ENCODE results near the gene PRSS22. TPM values are rescaled to one million over a fixed set of nuclear protein-coding genes. Genes with fewer than 3 reads are reported as not detected.

PRSS22 gene
- total RNA-seq, 2 donors from 2014 or later = not detected

DNA sequence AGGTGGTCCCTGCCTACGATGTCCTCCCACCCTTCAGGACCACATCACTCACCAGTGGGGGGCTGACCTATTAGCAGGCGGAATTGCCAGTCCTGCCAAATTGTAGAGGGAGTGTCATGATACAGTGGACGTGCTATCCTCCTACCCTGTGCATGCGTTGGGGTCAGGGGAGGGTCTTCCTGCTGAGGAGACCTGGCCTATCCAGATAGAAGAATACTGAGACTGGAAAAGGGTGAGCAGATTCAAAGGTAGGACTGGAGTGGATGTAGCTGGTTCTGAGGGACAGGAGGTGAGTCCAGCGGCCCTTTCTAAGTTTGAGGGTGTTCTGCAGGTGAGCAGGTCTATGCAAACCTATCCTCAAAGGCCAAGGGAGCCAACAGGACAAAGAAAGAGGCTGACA, 51.7 kb downstream of the PRSS22 start:
- H3K27me3 ChIP-seq = no peaks in the 10 kb centered on the region
- peaks cover 0 to 18% of the 10 kb centered on the region in 2 donors for H3K9me3 ChIP-seq
- H3K4me3 ChIP-seq = no peak overlapping the region
- no peak overlapping the region for H3K27ac ChIP-seq
- TF ChIP-seq, protein P1, sequence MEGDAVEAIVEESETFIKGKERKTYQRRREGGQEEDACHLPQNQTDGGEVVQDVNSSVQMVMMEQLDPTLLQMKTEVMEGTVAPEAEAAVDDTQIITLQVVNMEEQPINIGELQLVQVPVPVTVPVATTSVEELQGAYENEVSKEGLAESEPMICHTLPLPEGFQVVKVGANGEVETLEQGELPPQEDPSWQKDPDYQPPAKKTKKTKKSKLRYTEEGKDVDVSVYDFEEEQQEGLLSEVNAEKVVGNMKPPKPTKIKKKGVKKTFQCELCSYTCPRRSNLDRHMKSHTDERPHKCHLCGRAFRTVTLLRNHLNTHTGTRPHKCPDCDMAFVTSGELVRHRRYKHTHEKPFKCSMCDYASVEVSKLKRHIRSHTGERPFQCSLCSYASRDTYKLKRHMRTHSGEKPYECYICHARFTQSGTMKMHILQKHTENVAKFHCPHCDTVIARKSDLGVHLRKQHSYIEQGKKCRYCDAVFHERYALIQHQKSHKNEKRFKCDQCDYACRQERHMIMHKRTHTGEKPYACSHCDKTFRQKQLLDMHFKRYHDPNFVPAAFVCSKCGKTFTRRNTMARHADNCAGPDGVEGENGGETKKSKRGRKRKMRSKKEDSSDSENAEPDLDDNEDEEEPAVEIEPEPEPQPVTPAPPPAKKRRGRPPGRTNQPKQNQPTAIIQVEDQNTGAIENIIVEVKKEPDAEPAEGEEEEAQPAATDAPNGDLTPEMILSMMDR (IDR thresholded peaks at IDR 0.05) = no peak
- H3K4me1 ChIP-seq = no peaks in the 10 kb centered on the region
- no peaks in the 10 kb centered on the region for H3K36me3 ChIP-seq
- no peak for DNase-seq (ENCODE audit: low spot score)

DNA sequence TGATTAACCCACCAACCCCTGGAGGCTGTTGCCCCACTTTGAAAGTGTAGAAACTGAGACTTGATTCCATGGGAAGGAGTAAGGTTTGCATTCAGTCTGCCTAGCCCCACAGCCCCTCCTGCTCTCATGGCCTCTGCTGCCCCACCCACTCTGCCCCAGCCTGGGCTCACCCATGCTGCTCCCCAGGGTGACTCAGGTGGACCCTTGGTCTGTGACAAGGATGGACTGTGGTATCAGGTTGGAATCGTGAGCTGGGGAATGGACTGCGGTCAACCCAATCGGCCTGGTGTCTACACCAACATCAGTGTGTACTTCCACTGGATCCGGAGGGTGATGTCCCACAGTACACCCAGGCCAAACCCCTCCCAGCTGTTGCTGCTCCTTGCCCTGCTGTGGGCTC, 53.2 kb downstream of the PRSS22 start:
- no peak for DNase-seq (ENCODE audit: low spot score)
- TF ChIP-seq, protein P1 (IDR thresholded peaks at IDR 0.05) = no peak
- peaks cover 0 to 18% of the 10 kb centered on the region in 2 donors for H3K9me3 ChIP-seq

DNA sequence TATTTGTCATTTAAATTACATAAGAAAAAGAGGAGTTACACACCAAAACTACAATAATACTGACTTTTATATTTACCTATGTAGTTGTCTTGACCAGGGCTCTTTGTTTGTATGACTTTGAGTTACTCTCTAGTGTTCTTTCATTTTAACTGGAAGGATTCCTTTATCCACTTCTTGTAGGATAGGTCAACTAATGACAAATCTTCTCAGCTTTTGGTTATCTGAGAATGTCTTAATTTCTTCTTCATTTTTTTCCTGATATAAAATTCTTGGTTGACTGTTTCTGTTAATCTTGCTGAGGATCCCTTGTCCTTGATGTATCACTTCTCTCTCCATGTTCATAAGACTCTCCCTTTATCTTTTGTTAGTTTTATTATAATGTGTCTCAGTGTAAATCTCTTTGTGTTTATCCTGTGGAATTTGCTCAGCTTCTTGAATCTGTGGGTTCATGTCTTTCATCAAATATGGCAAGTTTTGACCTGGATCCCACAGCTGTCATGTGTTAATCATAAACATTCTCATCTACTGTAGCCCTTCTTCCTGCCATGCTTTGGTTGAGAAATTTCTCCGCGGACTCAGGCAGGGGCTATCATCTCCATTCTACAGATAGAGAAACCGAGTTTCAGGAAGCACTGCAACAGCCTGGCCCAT, 54.3 kb downstream of the PRSS22 start:
- no peak for DNase-seq (ENCODE audit: low spot score)
- Histone ChIP-seq H3K36me3 (no peaks in the 10 kb centered on the region), H3K4me3 (no peak overlapping the region), H3K4me1 (no peaks in the 10 kb centered on the region), H3K9me3 (peaks cover 0 to 18% of the 10 kb centered on the region in 2 donors), H3K27me3 (no peaks in the 10 kb centered on the region), H3K27ac (no peak overlapping the region)
- TF ChIP-seq, protein P1 (IDR thresholded peaks at IDR 0.05) = no peak

More for the DNA sequence above, 53.2 kb downstream of the PRSS22 start:
- Histone ChIP-seq H3K4me1 (no peaks in the 10 kb centered on the region), H3K27ac (no peak overlapping the region), H3K27me3 (no peaks in the 10 kb centered on the region), H3K4me3 (no peak overlapping the region), H3K36me3 (no peaks in the 10 kb centered on the region)

Other genes with a start within 250 kb of the PRSS22 start
- gene KCTD5, start 175.6 kb downstream of the PRSS22 start, total RNA-seq = 10 to 100 TPM; 12.5 to 15.6 TPM
- gene PRSS27, start 137.9 kb downstream of the PRSS22 start, total RNA-seq = under 1 TPM in 1 of 2 donors, not detected in 1; 0.51 TPM
- 100 to 1,000 TPM; 118 to 174 TPM for gene SRRM2, start 105.5 kb downstream of the PRSS22 start, total RNA-seq
- 100 to 1,000 TPM; 408 to 856 TPM for gene ELOB, start 80.9 kb downstream of the PRSS22 start, total RNA-seq
- not detected for gene PRSS33, start 70.6 kb downstream of the PRSS22 start, total RNA-seq
- not detected for gene PRSS41, start 59.7 kb downstream of the PRSS22 start, total RNA-seq
- gene PRSS21, start 40.9 kb downstream of the PRSS22 start, total RNA-seq = not detected
- under 1 TPM in 1 of 2 donors, not detected in 1; 0.79 TPM for gene ZG16B, start 27.9 kb downstream of the PRSS22 start, total RNA-seq
- gene FLYWCH2, start 25.0 kb upstream of the PRSS22 start, total RNA-seq = 10 to 100 TPM; 48.2 to 57.9 TPM
- gene FLYWCH1, start 53.8 kb upstream of the PRSS22 start, total RNA-seq = 10 to 100 TPM; 31.5 to 37.8 TPM
- gene KREMEN2, start 106.1 kb upstream of the PRSS22 start, total RNA-seq = not detected
- 1 to 10 TPM; 4.7 to 5.9 TPM for gene PAQR4, start 111.2 kb upstream of the PRSS22 start, total RNA-seq
- under 1 TPM; 0.52 to 0.98 TPM for gene PKMYT1, start 122.3 kb upstream of the PRSS22 start, total RNA-seq
- under 1 TPM in 1 of 2 donors, not detected in 1; 0.39 TPM for gene CLDN9, start 154.8 kb upstream of the PRSS22 start, total RNA-seq
- not detected for gene CLDN6, start 160.0 kb upstream of the PRSS22 start, total RNA-seq
- 100 to 1,000 TPM in 1 of 2 donors, 10 to 100 TPM in 1; 36.8 to 280 TPM for gene TNFRSF12A, start 162.2 kb upstream of the PRSS22 start, total RNA-seq
- gene HCFC1R1, start 165.8 kb upstream of the PRSS22 start, total RNA-seq = 10 to 100 TPM; 22.5 to 33.1 TPM
- 10 to 100 TPM in 1 of 2 donors, 1 to 10 TPM in 1; 7.4 to 12.6 TPM for gene THOC6, start 165.9 kb upstream of the PRSS22 start, total RNA-seq
- under 1 TPM in 1 of 2 donors, not detected in 1; 0.28 TPM for gene BICDL2, start 178.8 kb upstream of the PRSS22 start, total RNA-seq
- gene MMP25, start 188.4 kb upstream of the PRSS22 start, total RNA-seq = 1 to 10 TPM in 1 of 2 donors, under 1 TPM in 1; 0.30 to 1.7 TPM
- gene IL32, start 207.5 kb upstream of the PRSS22 start, total RNA-seq = 10 to 100 TPM; 52.9 to 56.0 TPM
- gene ZSCAN10, start 241.1 kb upstream of the PRSS22 start, total RNA-seq = not detected

All from right atrium auricular region (tissue), 2 donors.